GM21390 (cell line): ENCODE measurements around the gene AKT1.
"Not testable (repeated sequence)": the region's sequence is repeated elsewhere in the genome, so short reads cannot be mapped to it uniquely, and the experiment has no call there.

Experiments
- ATAC-seq: cut with Tn5 transposase; IDR thresholded peaks from one replicate; pipeline ENCODE4 v1.9.1; 2021; ENCODE audit not compliant: unreplicated experiment

The AKT1 gene

DNA sequence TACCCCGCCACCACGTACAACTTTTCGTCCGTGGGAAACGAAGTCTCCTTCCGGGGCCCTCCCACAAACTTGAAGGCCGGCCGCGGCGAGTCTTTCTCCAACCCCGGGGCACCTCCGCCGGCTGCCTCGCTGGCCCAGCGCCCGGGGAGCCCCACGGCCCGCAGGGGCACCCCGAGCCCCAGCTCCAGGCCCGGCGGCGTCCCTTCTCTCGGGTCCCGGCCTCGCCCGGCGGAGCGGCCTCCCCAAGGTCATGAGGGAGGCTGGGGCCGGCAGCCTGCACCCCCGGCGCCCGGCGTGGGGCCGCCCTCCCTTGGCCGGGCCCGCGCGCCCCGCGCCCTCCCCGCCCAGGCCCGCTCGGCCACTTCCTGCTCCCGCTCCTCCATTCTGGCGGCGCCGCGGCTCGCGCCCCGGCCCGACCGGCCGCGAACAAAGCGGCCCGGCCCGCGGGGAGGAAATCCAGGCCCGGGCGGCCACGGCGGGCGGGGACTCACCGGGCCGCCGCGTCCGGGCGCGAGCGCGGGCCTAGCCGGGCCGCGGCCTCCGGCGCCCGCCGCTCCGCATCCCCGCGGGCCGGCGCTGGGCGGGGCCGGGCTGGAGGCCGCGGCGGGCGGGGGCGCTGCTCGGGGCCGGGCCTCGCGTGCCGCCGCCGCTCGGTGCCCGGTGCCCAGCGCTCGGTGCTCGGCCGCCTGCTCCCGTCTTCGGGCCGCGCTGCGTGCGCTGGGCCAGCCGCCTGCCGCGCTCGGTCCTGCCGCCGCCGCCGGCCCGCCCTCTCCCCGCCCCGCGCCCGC lies at the start of gene AKT1:
Gene AKT1, minus strand, starts transcription at position 756 of the 788 bp plus-strand sequence. CDS start 3,105 bp downstream, outside the sequence.
- ATAC-seq = peak; percentile 39

DNA sequence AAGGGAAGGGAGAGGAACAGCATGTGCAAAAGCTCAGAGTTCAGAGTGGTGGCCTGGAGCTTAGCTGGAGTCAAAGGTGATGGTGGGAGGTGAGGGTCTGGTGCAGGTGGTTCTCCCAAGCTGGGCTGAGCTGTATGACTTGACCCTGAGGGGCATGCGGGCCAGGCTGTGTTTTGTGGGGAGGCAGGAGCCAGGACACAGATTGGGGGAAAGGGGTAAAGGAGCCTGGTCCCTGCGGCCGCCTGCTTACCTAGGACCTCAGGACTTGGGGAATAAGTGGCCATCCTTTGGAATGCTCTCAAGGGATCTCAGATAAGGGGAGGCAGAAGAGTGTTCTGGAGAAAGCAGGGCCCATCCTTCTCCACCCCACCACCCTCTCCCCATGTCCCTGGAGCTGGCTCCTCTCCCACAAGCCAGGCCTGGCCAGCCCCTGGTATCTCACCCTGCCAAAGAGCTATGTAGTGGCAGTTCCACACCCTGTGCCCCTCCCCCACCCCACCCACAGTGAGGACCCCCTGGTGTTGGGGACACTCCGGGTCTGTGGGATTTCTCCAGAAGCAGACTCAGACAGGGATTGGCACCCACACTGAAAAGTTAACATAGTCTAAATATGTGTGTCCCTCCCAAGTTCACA lies 49.6 kb upstream of the AKT1 start:
- ATAC-seq = no peak

DNA sequence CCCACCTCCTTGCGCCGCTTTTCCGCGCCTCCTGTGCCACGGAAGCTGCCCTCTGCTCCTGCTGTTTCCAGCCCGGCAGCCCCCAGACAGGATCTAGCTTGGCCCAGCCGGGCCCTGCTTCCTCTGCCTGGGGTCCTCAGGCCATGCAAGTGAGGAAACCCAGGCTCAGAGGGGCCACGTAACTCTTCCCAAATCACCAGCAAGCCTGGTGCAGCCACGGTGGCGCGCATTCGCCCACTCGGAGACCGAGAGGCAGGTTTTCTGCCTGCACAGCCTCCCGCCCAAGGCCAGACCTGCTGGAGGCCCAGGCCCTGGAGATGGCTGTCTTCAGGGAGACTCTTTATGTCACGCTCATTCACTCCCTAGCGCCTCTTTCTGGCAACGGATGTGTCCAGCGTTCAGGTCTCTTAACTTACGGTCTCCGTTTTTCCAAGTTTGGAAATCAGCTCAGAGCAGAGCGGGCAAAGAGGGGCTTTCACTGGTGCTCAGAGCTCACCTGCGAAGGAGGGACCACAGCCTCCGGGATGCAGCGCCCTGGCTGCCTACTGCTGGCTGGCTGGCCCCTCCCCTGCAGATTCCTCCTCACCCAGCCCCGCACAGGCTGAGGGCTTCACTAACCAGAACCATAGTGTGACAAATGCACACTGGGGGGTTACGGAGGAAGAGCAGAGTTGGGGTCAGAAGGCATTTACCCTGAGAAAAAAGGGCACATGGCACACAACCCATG lies 48.9 kb upstream of the AKT1 start:
- ATAC-seq = no peak

DNA sequence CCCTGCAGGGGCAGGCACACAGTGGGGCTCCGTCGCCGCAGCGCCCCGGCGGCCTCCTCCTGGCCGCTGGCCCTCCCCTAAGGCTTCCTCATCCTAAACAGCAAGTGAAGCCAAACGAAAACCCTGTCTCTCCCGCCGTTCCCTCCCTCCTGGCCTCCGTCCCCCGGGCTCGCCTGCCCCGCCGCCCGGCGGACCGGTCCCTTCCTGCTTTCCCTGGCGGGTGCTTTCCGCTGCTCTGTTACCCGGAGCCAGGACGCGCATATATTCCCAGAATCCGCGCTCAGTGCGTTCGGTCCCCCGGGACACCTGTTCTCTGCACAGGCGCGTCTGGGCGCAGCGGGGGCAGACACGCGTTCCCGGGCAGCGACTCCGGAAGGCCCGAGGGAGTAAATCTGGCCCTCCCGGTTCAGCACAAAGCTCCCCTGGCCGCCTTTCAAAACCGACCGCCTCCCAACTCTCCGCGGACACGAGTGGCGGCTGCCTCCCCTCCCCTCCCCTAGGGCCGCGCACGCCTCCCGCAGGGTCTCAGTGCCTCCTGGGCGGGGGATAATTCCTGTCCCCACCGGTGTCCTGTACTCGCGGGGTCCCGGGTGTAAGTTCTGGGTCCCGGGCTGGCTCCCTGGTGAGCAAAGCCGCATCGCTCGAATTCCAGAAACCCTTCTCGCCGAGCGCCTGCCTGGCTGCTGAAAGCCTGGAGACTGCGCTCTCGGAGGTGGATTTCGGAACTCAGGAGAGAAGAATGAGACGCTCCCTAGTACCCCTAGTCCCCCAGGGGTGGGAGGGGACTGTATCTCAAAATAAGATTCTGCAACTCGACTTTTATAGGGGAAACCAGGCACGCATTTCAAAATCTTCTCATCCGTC lies 48.1 kb upstream of the AKT1 start:
- ATAC-seq = no peak

DNA sequence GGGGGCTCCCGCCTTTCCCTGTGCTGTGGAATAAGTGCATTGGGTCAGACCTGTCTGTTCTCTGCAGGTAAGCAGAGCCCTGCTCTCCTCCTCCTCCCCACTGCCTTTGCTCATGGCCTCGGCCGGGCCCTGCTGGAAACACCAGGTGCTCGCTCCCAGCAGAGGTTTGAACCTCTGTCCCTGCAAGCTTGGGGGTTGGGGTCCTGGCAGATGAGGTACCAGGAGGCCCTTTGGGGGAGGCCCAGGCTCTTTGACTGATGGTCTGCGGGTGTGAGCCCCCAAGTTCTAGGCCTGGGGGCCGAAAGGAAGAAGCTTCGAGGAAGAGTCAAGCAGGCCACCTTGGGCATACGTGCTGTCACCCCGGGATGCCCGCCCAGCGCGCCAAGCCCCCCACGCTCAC lies 47.5 kb upstream of the AKT1 start:
- ATAC-seq = no peak

DNA sequence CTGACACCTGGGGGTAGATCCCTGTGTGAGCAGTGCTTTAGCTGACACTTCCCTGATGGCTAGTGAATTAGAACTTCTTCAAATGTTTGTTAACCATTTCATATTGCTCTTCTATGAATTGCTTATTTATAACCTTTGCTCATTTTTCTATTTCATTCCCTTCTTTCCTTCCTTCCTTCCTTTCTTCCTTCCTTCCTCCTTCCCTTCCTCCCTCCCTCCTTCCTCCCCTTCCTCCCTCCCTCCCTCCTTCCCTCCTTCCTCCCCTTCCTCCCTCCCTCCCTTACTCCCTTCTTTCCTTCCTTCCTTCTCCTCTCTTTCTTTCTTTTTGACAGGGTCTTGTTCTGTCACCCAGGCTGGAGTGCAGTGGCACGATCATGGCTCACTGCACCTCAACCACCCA lies 46.2 kb upstream of the AKT1 start:
- ATAC-seq = no peak

DNA sequence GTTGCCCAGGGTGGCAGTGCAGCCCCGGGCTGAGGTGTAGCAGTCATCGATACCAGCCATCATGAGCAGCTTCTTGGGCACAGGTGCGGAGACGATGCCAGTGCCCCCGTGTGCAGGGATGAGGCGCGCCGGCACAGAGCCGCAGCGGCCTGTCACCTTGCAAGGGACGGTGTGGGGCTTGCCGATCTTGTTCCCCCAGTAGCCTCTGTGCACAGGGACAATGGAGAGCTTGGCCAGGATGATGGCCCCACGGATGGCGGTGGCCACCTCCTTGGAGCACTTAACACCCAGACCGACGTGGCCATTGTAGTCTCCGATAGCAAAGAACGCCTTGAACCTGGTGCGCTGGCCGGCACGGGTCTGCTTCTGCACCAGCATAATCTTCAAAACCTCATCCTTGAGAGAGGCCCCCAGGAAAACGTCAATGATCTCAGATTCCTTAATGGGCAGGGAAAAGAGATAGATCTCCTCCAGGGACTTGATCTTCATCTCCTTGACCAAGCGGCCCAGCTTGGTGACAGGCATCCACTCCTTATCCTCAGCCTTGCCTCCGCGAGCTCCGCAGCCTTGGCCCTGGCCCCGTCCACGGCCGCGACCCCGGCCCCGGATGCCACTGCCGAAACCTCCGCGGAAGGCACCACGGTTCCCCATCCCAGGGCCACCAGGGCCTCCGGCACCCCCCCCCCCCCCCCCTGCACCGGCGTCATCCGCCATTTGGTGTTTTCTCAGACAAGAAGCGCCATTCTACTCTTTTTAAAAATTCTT lies 40.8 kb upstream of the AKT1 start:
- ATAC-seq = not testable (repeated sequence)

DNA sequence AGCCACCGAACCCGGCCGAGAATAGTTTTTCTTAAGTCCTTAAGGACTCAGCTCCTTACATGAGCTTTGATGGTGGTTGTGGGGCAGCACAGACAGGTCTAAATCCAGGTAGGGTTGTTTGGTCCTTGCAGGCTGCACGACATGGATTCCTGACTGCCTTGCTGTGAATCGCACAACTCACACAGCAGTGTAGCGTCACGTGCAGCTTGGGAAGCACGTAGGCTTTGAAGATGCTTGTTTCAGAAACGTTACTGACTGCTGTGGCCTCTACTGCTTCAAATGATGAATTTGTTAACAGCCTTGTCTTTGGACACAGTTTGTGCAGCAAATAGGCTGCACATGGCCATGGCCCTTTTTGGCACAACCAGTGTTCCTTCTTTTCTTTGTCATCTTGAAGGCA lies 35.2 kb upstream of the AKT1 start:
- ATAC-seq = no peak

DNA sequence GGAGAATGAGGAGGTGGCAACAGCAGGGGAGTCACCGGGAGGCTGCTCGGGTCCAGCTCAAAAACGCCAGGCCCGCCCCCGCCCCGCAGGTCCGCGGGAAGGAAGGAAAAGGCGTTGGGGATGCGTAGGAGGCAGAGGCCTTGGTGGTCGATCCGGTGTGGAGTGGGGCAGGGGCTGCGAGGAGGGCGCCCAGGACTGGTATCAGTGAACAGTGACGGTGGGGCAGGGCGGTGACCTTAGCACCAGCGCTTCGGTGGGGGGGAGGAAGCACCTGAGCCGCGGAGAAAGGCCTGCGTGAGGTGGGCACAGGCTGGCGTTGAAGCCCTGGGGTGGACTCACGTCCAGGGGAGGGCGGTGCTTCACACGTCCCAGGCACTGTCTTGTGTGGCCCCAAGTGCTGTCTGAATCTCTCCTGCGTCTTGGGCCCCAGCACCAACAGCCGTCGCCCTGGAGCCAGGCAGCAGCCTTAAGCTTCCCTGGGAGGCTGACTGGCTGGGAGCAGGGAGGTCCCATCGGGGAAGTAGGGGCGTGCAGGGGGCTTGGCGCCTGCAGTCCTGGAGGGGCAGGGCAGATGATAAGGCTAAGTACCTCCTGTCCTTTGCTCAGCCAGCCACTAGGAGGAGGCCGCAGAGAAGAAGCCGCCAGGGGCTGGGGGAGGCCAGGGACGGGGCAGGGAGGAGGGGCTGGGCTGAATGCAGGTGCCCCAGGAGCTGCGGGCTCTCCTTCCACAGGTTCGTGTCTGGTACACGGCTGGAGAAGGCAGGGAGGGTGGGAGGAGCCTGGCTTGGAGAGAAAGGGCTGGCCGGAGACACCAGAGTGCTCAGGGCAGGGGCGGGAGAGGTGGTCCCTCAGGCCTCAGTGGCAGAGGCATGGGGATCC lies 31.9 kb upstream of the AKT1 start:
- peak; percentile 51 for ATAC-seq

DNA sequence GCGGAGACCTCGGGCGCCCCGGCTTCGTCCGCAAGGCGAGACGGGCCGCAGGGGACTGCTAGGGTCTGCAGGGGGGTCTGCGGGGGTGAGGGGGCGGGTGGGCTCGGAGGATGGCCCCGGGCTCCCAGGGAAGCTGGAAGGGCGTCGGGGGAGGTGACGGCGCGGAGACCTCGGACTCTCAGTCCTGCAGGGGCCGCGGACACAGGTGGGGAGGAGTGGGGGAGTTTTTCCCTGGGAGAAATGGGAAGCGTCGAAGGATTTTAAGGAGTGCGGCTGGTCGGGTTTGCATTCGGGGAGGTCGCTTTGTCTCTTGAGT lies 31.3 kb upstream of the AKT1 start:
- no peak for ATAC-seq

DNA sequence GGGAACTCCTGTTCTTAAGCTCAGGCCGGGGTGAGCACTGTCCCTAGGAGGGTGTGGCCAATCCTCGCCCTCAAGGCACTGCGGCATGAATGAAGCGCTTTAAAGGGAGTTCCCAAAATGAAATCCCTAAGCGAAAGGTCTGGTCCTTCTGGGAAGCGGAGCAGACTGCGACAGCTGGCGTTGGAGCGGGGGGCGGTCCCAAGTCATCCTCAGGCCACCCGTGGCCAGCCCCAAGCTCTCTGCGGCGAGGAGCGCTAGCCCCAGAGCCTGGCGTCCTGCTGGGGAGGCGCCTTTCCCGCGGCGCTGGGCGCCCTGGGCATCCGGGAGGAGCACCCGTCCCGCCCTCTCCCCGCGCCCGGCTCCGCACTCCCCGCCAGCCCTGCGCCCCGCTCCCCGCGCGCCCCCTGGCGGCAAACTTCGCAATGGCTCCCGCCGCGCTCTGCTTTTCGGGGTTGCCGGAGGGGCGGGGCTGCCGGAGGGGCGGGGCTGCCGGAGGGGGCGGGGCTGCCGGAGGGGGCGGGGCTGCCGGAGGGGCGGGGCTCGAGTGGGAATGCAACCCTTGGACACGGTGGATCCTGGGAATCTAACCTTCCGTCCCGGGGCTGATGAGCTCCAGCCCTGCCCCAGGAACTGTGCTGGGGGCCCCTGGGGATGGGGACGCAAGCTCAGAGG lies 30.8 kb upstream of the AKT1 start:
- peak; percentile 77 for ATAC-seq

DNA sequence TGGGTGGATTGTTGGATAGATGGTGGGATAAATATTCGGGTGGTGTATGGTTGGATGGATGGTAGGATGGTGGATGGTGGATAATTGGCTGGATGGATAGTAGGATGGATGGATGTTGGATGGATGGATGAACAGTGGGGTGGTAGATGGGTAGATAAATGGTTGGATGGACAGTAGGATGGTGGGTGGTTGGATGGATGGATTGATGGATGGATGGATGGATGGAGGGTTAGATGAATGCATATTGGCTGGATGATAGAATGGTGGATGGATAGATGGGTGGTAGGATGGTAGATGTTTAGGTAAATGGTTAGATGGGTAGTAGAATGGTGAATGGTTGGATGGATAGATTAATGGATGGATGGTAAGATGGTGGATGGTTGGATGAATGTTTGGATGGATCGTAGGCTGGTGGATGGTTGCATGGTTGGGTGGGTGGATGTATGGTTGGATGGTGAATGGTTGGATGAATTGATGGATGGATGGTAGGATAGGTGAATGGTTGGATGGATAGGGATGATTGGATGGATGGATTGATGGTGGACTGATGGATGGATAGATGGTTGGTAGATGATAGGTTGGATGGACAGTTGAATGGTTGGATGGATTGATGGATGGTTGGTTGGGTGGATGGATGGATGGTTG lies 28.9 kb upstream of the AKT1 start:
- ATAC-seq = no peak

DNA sequence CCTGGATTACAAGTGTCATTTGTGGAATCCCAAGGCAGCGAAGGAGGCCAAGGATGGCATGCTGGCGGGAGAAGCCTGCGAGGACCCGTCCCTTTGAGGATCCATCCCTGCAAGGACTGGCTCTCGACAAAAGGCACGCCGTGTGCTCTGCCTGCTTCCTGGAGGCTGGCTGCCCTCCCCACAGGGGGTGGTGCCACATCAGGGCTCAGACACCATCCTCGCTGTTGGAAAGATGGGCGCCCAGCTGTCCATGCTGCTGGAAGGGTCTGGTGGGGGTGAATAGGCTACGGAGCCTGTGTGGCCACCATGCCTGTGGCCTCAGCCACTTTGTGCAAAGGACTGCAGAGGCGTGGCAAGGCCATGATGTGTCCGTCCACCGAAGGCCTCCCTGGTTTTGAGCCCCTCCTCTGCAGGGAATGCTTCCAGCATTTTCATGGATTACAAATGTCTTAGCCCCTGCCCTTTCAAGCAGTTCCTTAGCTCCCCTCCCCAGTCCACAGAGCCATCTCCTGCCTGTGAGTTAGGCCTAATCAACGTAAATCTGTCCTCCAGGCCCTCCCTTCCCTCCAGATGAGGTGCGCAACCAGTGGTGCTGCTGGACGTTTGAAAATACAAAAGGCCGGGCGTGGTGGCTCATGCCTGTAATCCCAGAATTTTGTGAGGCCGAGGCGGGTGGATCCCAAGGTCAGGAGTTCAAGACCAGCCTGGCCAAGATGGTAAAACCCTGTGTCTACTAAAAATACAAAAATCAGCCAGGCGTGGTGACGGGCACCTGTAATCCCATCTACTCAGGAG lies 27.5 kb upstream of the AKT1 start:
- no peak for ATAC-seq

DNA sequence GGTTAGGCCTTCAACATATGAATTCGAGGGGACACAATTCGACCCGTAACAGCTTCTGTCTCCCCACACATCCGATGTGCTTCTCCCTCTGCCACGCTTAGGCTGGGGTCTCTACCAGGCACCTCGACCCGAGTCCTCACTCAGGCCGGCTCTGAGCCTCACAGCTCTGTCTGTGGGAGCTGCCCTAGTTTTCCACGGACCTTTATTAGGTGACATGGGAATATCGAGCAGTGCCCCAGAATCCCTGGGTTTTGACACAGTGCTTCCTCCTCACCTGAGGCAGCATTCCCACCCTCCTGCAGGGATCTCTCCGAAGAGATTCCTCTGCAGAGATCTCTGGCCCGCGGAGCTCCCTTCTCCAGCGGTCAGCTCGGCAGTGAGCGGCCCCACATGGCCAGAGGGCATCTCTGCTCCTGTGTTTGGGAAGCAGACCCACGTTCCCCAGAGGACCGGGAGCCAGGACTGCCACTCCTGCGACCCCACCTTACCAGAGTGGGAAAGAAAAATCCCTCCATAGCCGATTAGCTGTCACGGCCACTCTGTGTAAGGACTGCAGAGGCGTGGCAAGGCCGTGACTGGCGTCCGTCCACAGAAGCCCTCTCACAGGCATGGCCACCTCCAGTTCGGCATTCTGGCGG lies 26.5 kb upstream of the AKT1 start:
- ATAC-seq = no peak

DNA sequence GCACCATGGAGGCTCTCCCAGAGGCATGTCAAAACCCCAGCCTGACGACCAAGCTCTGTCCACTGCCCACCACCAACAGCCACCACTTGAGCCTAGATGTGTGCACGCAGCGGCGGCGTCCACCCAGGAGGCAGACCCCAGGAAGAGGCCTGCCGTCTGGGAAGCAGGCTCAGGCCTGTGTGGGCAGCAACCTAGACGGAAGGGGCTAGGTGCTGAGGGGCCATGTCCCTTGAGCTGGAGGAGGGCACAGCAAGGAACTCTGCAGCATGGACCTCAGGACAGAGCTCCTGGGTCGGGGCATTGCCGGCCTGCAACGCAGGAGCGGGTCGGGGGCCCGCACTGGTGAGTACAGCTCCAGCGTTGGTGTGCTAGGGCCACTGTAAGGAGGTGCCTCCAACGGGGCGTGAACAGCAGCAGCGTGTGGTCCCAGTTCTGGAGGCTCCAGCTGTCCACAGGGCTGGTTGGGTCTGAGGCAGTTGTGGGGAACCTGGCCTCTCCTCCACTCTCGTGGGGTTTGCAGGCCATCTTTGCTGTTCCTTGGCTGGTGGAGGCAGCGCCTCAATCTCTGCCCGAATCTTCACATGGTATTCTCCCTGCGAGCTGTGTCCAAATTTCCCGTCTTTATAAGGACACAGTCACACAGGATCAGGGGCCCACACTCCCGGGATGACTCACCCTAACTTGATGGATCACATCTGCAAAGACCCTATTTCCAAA lies 25.8 kb upstream of the AKT1 start:
- no peak for ATAC-seq

DNA sequence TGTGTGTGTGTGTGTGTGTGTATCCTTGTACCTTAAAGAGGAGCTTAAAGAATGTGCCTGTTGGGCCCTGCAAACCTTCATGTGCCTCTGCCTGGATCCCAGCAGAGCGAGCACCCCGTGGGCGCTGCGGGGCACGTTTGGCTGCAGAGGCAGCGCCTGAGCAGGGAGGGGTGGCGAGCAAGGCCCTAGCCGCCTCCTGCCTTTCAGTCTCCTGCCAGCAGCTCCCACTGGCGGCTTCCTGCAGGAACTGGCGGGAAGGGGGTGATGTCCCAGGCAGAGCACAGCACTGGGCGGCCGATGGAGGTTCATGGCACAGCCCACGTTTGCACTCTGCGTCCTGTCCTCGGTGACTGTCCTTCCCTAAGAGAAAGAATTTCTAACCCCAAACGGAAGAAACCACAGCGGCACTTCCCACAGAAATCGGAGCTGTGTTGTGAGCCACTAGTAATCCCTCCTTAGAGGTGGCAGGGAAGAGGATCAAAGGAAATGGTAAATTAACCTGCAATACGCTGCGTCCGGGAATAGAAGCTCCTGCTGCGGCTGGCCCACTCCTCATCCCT lies 25.2 kb upstream of the AKT1 start:
- ATAC-seq = no peak
